SK-N-MC (cell line): ENCODE measurements around the gene PDSS2.

ENCODE experiments used
- FOXP2 ChIP-seq: optimal IDR thresholded peaks from 2 replicates; pipeline ENCODE3; 2011; ENCODE audit warnings: mild to moderate bottlenecking, moderate library complexity; ENCODE audit not compliant: insufficient read depth; ENCODE audit errors: extremely low read length, control extremely low read depth
- POLR2AphosphoS5 ChIP-seq: IDR thresholded peaks from 2 replicates; pipeline ENCODE4 v1.6.1; 2012; ENCODE audit warnings: mild to moderate bottlenecking, low read depth, low read length, borderline replicate concordance

DNA sequence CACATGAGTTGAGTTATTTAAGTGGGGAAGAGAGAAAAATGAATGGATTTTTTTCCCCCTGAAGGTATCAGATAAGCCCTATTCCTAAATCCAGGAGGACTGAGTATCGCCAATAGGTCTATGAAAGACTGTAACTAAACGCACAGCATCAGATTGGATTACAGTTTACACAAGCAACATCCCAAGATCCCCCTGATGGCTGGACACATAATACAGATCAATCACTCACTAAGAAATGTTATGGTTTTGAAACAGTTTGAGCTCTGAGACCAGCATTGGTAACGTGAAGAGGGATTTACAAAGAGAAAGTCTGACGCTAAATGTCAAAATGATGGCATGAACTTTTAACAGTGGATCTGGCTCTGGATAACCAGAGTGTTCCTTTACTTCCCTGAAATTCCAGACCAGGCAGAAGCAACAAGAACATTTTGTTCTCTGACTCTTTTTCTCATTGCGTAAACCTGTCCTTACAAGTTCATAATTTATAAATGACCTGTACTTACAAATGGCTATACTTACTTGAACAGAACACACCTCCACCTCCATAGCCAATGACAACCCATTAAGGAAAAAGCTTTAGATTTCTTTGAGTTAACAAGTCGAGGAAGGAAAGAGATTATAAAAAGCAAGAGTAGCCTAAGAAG, 212.3 kb downstream of the PDSS2 start:
- TF ChIP-seq FOXP2 (no peak), POLR2AphosphoS5 (no peak)
